Right ventricle myocardium inferior (tissue), 1 donor: ENCODE results near the gene FCER2. TPM values are rescaled to one million over a fixed set of nuclear protein-coding genes. Genes with fewer than 3 reads are reported as not detected.
A peak's percentile ranks its signal among the peaks of the same experiment; 100 is the strongest.

Experiments used
- ATAC-seq: fragments of 200-7000 bp; cut with Tn5 transposase; one replicate; pipeline ENCODE4 v1.9.1; 2020; ENCODE audit warnings: mild to moderate bottlenecking, moderate library complexity
- DNase-seq: peaks from one replicate; pipeline ENCODE4 v3.0.0; 2021; ENCODE audit errors: missing footprints
- intact Hi-C: fragments of 100-400 bp; cut with DNase I; formaldehyde crosslinking; loops from one replicate; pipeline ENCODE4 v1.11.0; 2022
- total RNA-seq: library from RNA; stranded (reverse); fragmentation: NEBNext Ultra II Directional; extraction: Animal tissue kit (Norgen Biotek cat#: 25700); gene quantifications from one replicate; pipeline ENCODE4 v1.2.1, GENCODE V29; 2021
- donor health status: DM: no; HTN: yes; CAD: no; lungs with severe emphysema.

FCER2 gene
- total RNA-seq, 1 donor from 2014 or later, result 0.30 TPM

DNA sequence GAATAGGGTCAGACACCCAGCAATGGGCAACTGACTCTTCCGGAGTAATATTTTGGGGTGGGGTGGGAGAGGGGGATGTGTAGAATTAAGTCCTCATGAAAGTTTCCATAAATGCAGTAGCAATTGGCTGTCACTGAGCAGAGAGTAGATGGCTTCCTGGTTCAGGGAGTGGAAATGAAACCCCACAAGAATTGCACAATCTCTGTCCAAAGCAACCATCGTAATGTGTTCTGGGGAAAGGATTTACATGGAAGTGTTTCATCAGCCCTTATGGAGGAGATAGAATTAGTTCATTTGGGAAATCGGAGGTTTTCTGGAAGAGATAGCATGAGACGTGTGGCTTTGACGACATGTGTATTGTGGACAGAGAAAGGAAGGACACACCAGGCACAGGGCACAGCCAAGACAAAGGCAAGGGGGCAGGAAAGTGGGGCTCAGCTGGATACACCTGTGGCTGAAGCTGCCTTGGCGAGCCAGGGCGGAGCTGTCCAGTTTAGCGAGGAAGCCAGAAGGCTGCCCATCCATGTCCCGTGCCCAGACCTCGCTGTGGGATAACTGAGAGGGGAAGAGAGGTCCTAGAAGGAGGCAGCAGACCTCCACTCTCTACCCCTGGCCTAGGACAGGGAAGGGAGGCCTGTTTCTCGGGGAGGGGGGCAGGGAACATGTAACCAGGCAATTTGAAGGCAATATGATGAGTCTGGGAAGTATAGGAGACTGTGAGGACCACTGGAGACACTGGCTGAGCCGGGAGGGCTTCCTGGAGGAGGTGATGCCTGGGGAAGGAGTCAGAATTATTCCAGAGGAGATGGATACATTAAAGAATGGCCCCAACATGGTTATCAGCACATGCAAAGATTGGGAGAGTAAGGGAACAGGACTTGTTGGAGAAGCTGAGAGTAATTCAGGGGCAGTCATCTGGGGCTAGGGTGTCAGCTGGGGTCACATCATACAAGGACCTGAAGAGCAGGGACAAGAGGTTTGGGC is 32.6 kb upstream of the FCER2 start:
- intact Hi-C loops, result no loop called here
- DNase-seq, result no peak
- peak; percentile 53 for ATAC-seq

GRCh38 chr19:7733376-7733775 is 31.4 kb upstream of the FCER2 start:
- intact Hi-C loops, result no loop called here
- DNase-seq (no peak), ATAC-seq (no peak)

GRCh38 chr19:7732045-7732444 is 30.1 kb upstream of the FCER2 start, which contains the start of gene CLEC4G:
Gene CLEC4G, minus strand, starts transcription at chr19:7732110. Its CDS starts 8 bp downstream, at chr19:7732102.
- DNase-seq, result no peak
- ATAC-seq, result no peak
- intact Hi-C loops, result no loop called here

- DNase-seq (no peak), ATAC-seq (no peak)
- intact Hi-C loops, result no loop called here
Observed at GRCh38 chr19:7731615-7732014, 29.7 kb upstream of the FCER2 start.

- DNase-seq, result no peak
- intact Hi-C loops, result no loop called here
Observed at GRCh38 chr19:7731218-7731595, 29.3 kb upstream of the FCER2 start.

DNA sequence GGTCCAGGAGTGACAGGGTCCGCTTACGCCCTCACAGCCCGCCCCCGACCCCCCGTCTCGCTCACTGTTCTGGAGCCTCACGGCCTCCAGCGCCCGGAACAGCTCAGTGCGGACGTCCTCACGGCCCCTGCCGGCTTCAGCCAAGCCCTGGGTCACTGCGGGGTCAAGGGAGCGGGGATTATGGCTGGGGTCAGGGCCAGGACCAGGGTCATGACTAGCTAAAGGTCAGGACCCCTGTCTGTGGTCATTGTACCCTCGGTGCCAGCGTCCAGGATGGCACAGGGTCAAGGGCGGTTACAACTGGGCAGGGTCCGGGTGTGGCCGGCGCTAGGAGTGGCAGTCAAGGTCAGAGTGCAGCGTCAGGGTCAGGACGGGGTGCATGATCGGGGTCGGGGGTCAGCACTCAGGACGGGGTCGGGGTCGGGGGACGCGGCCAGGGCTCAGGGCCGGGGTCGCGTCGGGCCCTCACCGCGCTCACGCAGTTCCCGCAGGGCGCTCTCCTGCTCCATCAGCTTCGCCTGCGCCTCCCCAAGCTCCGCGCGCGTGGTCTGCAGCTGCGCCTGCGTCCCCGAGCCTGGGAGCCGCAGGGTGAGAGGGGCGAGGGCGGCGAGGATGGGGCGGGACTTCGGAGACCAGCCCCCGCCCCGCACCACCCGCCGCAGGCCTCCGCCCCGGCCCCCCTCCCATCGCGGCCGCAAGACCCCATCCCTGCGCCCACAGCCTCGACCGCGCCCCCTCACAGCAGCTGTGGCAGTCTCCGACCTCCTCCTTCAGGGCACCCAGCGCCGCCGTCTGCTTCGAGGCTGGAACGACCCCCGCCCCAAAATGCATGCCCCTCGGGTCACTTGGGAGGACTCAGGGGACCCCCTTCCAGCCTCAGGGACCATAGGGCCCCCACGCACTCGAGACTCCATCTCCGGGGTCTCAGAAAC is 28.6 kb upstream of the FCER2 start:
- ATAC-seq, result peak; percentile 7
- no peak for DNase-seq
- intact Hi-C loops, result no loop called here

More at GRCh38 chr19:7731218-7731595, 29.3 kb upstream of the FCER2 start:
- ATAC-seq, result no peak

DNA sequence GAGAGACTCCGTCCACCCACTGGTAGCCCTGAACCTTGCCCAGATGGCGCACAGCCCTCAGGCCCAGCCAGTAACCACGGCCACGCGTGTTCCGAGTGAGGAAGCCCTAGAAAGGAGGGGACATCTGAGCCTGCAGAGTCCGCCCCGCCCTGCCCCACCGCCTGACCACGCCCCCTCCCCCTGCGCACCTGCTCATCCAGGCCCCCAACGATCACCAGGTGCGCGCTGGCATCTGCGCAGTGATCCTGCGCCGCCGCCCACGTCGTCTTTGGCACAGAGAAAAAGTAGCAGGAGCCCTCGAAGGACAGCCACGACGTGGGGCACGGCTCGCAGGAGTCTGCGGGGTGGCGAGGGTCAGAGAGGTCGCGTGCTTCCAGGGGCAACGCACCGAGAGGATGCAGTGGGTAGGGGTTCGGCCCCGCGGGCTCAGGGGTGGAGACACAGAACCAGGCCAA is 27.9 kb upstream of the FCER2 start:
- no peak for DNase-seq
- intact Hi-C loops, result no loop called here
- ATAC-seq, result no peak

DNA sequence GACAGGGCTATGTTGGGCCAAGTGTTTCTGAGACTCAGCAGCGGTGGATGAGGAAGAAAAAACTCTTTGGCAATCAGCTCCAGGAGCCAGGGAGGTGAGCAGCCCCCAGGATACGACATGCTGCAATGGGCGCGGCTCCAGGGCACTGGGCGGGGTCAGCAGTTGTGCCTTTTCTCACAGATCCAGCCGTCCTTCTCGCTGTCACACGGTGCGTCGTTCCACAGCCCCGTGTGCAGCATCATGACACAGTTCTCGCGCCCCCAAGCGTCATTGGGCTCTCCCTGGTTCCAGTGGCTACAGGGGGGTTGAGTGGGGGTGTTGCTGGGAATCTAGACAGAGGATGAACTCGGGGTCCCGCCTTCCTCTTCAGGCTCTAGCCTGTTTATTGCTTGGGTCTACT is 27.3 kb upstream of the FCER2 start:
- ATAC-seq (no peak), DNase-seq (no peak)
- intact Hi-C loops, result no loop called here

GRCh38 chr19:7725791-7726190 is 23.9 kb upstream of the FCER2 start:
- no peak for DNase-seq
- intact Hi-C loops, result no loop called here
- no peak for ATAC-seq

GRCh38 chr19:7722231-7722651 is 20.3 kb upstream of the FCER2 start:
- intact Hi-C loops, result no loop called here
- no peak for ATAC-seq
- DNase-seq, result no peak

DNA sequence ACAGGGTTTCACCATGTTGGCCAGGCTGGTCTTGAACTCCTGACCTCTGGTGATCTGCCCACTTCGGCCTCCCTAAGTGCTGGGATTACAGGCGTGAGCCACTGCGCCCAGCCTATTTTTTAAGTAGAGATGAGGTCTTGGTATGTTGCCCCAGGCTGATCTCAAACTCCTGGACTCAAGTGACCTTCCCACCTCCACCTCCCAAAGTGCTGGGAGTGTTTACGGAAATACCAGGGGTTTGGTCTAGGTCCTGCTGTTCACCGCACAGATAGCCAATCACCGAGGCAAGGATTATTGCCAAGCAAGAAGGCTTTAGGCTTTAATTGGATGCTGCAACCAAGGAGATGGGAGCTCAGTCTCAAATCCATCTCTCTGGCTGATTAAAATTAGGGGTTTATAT is 18.4 kb upstream of the FCER2 start:
- DNase-seq (no peak), ATAC-seq (no peak)
- intact Hi-C loops, result no loop called here

- no peak for DNase-seq
- intact Hi-C loops, result no loop called here
Observed at GRCh38 chr19:7718668-7719067, 16.7 kb upstream of the FCER2 start.

DNA sequence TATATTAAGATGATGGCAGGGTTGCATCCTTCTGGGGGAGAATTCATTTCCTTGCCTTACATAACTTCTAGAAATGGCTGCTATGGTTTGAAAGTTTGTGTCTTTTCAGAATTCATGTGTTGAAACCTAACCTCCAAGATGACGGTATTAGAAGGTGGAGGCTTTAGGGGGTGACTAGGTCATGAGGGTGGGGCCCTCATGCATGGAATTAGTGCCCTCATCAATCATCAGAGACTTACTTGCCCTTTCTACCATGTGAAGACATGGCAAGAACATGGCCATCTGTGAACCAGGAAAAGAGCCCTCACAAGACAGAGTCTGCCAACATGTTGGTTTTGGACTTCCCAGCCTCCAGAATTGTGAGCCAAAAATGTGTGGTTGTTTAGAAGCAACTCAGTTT is 14.8 kb upstream of the FCER2 start:
- ATAC-seq (no peak), DNase-seq (no peak)
- intact Hi-C loops, result no loop called here

More at GRCh38 chr19:7718668-7719067, 16.7 kb upstream of the FCER2 start:
- ATAC-seq, result no peak

GRCh38 chr19:7715671-7716070 is 13.7 kb upstream of the FCER2 start:
- no peak for ATAC-seq

GRCh38 chr19:7710616-7711015 is 8.7 kb upstream of the FCER2 start:
- intact Hi-C loops, result no loop called here
- DNase-seq, result no peak
- ATAC-seq, result no peak

More at GRCh38 chr19:7715671-7716070, 13.7 kb upstream of the FCER2 start:
- no peak for DNase-seq
- intact Hi-C loops, result no loop called here

- no peak for DNase-seq
- intact Hi-C loops, result no loop called here
Observed at GRCh38 chr19:7709932-7710460, 8.1 kb upstream of the FCER2 start.

GRCh38 chr19:7706955-7707456 is 5.1 kb upstream of the FCER2 start:
- peak; percentile 27 for ATAC-seq
- intact Hi-C loops, result no loop called here
- no peak for DNase-seq

More at GRCh38 chr19:7709932-7710460, 8.1 kb upstream of the FCER2 start:
- no peak for ATAC-seq

- DNase-seq (no peak), ATAC-seq (no peak)
- intact Hi-C loops, result no loop called here
Observed at GRCh38 chr19:7706188-7706954, 4.4 kb upstream of the FCER2 start.
